GM12878 (cell line): ENCODE data around the gene ARHGAP15. TPM values are rescaled to one million over a fixed set of nuclear protein-coding genes. Genes with fewer than 3 reads are reported as not detected.

Source experiments
- ATAC-seq: fragments of 200-7000 bp; cut with Tn5 transposase; 3 replicates; pipeline ENCODE4 v1.9.1; 2020; ENCODE audit warnings: mild to moderate bottlenecking, moderate library complexity
- BruUV-seq: library from RNA; stranded (reverse); fragments of 400-500 nt; replicated peaks from 2 replicates; lab custom pipeline; 2021; lab: Mats Ljungman, UMichigan
- CTCF ChIA-PET: fragments of 300-600 bp; sonication (Branson Sonifier 250); formaldehyde crosslinking; extraction: SDS; loops from one replicate; lab custom pipeline; 2021; ENCODE audit warnings: inconsistent platforms; lab: Yijun Ruan, JAX
- POLR2A ChIA-PET: fragments of 350-600 bp; formaldehyde crosslinking; extraction: SDS; loops from one replicate; lab custom pipeline; 2021; ENCODE audit warnings: inconsistent platforms; lab: Charles Lee
- RAD21 ChIA-PET: fragments of 300-600 bp; sonication (Branson Sonifier 250); formaldehyde crosslinking; loops from one replicate; lab custom pipeline; 2023; ENCODE audit warnings: antibody characterized with exemption; ENCODE audit not compliant: unreplicated experiment; lab: Charles Lee
- SMC1A ChIA-PET: fragments of 300-600 bp; sonication (Branson Sonifier 250); formaldehyde crosslinking; loops from one replicate; lab custom pipeline; 2023; ENCODE audit not compliant: unreplicated experiment, uncharacterized antibody; lab: Charles Lee
- DNase-seq: peaks from one replicate; pipeline ENCODE4 v3.0.0-alpha.2; 2011; ENCODE audit warnings: low read depth, low spot score
- FAIRE-seq: peaks from 3 replicates; lab custom pipeline; 2011; peaks lifted over from hg19 to GRCh38; lab: Jason Lieb, UNC
- H2AFZ ChIP-seq: 2 replicates; pipeline ENCODE4 v1.6.0; 2011; ENCODE audit warnings: low read depth, low read length, control low read depth; ENCODE audit not compliant: control insufficient read depth
- H3K27ac ChIP-seq: 2 replicates; pipeline ENCODE4 v1.5.1; 2011; ENCODE audit warnings: control low read depth; ENCODE audit not compliant: control insufficient read depth, insufficient read depth
- H3K27me3 ChIP-seq, 2 experiments: replicated peaks in 1 of 2; 2 replicates each; pipeline versions ENCODE4 v1.6.0 to v1.6.1; 2011; ENCODE audit warnings: low read length in 1 of 2; ENCODE audit not compliant: control insufficient read depth in 2 of 2, insufficient read depth in 2 of 2
- H3K36me3 ChIP-seq, 2 experiments: 2 replicates each; pipeline ENCODE4 v1.5.1; 2011; ENCODE audit warnings: low read length in 1 of 2; ENCODE audit not compliant: control insufficient read depth in 2 of 2, insufficient read depth in 2 of 2
- H3K4me1 ChIP-seq: 2 replicates; pipeline ENCODE4 v1.6.1; 2011; ENCODE audit warnings: mild to moderate bottlenecking, low read length, moderate library complexity, mixed read lengths; ENCODE audit not compliant: control insufficient read depth, insufficient read depth
- H3K4me2 ChIP-seq: 2 replicates; pipeline ENCODE4 v1.6.0; 2011; ENCODE audit warnings: control low read depth; ENCODE audit not compliant: control insufficient read depth, insufficient read depth
- H3K4me3 ChIP-seq: fragments of 200-600 bp; sonication (generic); 2 replicates; pipeline ENCODE4 v1.5.1; 2016
- H3K79me2 ChIP-seq: 2 replicates; pipeline ENCODE4 v1.6.0; 2011; ENCODE audit warnings: low read length; ENCODE audit not compliant: control insufficient read depth, insufficient read depth
- H3K9ac ChIP-seq: 2 replicates; pipeline ENCODE4 v1.8.0; 2011; ENCODE audit warnings: low read length, control low read depth, mixed read lengths; ENCODE audit not compliant: control insufficient read depth, insufficient read depth
- H3K9me3 ChIP-seq: replicated peaks from 3 replicates; pipeline ENCODE4 v1.5.1; 2011; ENCODE audit warnings: mild to moderate bottlenecking, low read length; ENCODE audit not compliant: control insufficient read depth, insufficient read depth
- H4K20me1 ChIP-seq: 2 replicates; pipeline ENCODE4 v1.6.0; 2011; ENCODE audit not compliant: control insufficient read depth, insufficient read depth
- BHLHE40 ChIP-seq, 2 experiments: fragments of 450-650 bp in 1 of 2; IDR thresholded peaks; 2 replicates each; pipeline ENCODE4 v1.6.1; 2011 to 2017; ENCODE audit warnings: low read depth in 2 of 2, borderline replicate concordance in 1 of 2, improper control_type of control experiment in 1 of 2, low read length in 1 of 2, mild to moderate bottlenecking in 1 of 2
- FOXM1 ChIP-seq: IDR thresholded peaks from 2 replicates; pipeline ENCODE4 v1.6.1; 2012; ENCODE audit warnings: low read depth, mild to moderate bottlenecking, inconsistent platforms, low read length, moderate library complexity
- JUND ChIP-seq: IDR thresholded peaks from 2 replicates; pipeline ENCODE4 v1.6.1; 2012; ENCODE audit warnings: low read depth, mild to moderate bottlenecking, low read length, improper control_type of control experiment, moderate library complexity
- RAD21 ChIP-seq: IDR thresholded peaks from 2 replicates; pipeline ENCODE4 v1.6.1; 2011; ENCODE audit warnings: mild to moderate bottlenecking, low read depth, low read length, moderate library complexity; ENCODE audit not compliant: insufficient read depth
- SMC3 ChIP-seq: IDR thresholded peaks from 2 replicates; pipeline ENCODE4 v1.6.1; 2011; ENCODE audit warnings: low read length, improper control_type of control experiment, borderline replicate concordance
- STAT3 ChIP-seq: IDR thresholded peaks from 2 replicates; pipeline ENCODE4 v1.6.1; 2011; ENCODE audit warnings: low read depth, low read length, improper control_type of control experiment
- YY1 ChIP-seq: IDR thresholded peaks from 2 replicates; pipeline ENCODE4 v1.6.1; 2011; ENCODE audit warnings: low read depth, mild to moderate bottlenecking, low read length
- WGBS: methylation state at CpG from one replicate; pipeline ENCODE4 v1.1.6; 2016; ENCODE audit warnings: low lambda C conversion rate; ENCODE audit not compliant: insufficient replicate concordance, insufficient coverage; ENCODE audit errors: missing lambda C conversion rate; 5-methylcytosine and 5-hydroxymethylcytosine counted together
- in situ Hi-C: fragments of 300-500 bp; cut with MboI; formaldehyde crosslinking; loops from 9 replicates; pipeline ENCODE4 v1.14.3; 2018; ENCODE audit warnings: mixed read lengths
- intact Hi-C: fragments of 100-400 bp; cut with micrococcal nuclease; formaldehyde crosslinking; loops from one replicate; pipeline ENCODE4 v1.14.2; 2022; ENCODE audit not compliant: unreplicated experiment
- polyA plus RNA-seq, 11 experiments: library from polyadenylated mRNA; depleted of rRNA in 4 of 11; unstranded in 6 of 11; stranded (reverse) in 5 of 11; fragments of >200 nt; fragmentation: Nextera tagmentation in 4 of 11; fragmentation: Illumina TruSeq in 1 of 11; extraction: Ambion mirVana in 4 of 11; extraction: Trizol in 1 of 11; gene quantifications; 1 replicate in 1 of 11; 2 replicates in 10 of 11; pipeline versions ENCODE4 v1.2.1 to v1.2.3, GENCODE V29; 2011 to 2016; ENCODE audit warnings: inconsistent platforms in 2 of 11, missing spikeins in 2 of 11, low read depth in 1 of 11
- total RNA-seq, 4 experiments: library from RNA; depleted of rRNA in 3 of 4; stranded (reverse); fragments of >200 nt in 3 of 4; fragmentation: Illumina TruSeq in 1 of 4; extraction: Trizol in 1 of 4; gene quantifications; 2 replicates each; pipeline versions ENCODE4 v1.2.1 to v1.2.3, GENCODE V29; 2013 to 2021
- TF ChIP-seq, protein P1 (sequence below), 3 experiments: IDR thresholded peaks in 2 of 3; conservative IDR thresholded peaks in 1 of 3; 2 replicates each; pipeline ENCODE4 v1.5.1; 2011; ENCODE audit warnings: low read depth in 3 of 3, low read length in 3 of 3, mild to moderate bottlenecking in 3 of 3, control low read depth in 2 of 3, moderate library complexity in 2 of 3, inconsistent platforms in 1 of 3, mixed read lengths in 1 of 3; ENCODE audit not compliant: control insufficient read depth in 2 of 3, insufficient read depth in 1 of 3; ENCODE audit errors: extremely low read depth in 1 of 3

Gene ARHGAP15
- total and polyA plus RNA-seq, 10 of the 15 experiments (the other 5 are each of a cell fraction or from before 2014, with no cell fraction given), result 38.0 to 92.6 (median 66.7) TPM

DNA sequence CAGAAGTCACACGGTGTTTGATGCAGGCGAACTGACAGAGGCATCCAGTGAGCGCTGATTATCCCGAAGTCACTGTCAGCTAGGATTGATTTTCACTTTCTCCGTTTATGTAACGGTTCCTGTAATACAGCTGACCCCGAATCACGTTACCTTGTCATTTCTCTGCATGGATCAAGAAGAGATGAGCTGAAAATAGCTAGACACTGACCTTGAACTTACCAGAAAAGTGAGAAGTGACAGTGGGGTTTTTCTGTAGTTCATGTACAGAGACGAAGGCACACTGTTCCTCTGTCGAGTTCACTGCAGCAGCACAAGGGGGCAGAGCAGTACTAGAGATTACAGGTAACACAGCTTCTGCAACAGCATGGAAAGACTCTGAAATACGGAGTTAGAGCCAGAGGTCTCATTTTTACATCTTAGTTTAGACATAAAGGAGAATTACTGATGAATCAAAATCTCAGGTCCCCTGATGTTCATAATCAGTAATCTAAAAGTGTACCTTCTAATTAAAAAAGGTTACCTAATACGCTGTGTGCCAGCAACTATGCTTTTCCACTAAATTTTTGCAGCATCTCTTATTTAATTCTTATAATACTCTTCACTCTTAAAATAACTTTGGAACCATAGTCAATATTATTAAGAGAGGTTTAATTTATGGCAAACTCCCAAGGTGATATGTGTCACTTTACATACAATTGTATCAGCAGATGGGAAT, 33.1 kb downstream of the ARHGAP15 start:
- no peak overlapping the region for H3K4me3 ChIP-seq
- H3K27ac ChIP-seq, result no peak overlapping the region
- H3K9me3 ChIP-seq, result no peaks in the 10 kb centered on the region
- H2AFZ ChIP-seq, result no peak overlapping the region
- no peak overlapping the region for H3K9ac ChIP-seq
- SMC1A ChIA-PET, result interaction anchor here (0.7 to 9.1 kb wide), 23 partner anchors 9 to 129 kb away, joined by 3 to 110 read pairs (median 3); partner anchors contain the start of gene ARHGAP15
- peaks cover 0 to 14% of the 10 kb centered on the region in 2 experiments; a peak in 3 of 4 replicates for H3K36me3 ChIP-seq
- H3K4me1 ChIP-seq, result peaks cover 6% of the 10 kb centered on the region
- DNase-seq (no peak), ATAC-seq (peak; percentile 96), FAIRE-seq (peak; percentile 86)
- RAD21 ChIA-PET, result interaction anchor here (0.9 to 5.1 kb wide), 13 partner anchors 10 to 128 kb away, joined by 3 to 43 read pairs (median 5); partner anchors contain the start of gene ARHGAP15
- H3K27me3 ChIP-seq, result no peaks in the 10 kb centered on the region
- no TSS peak for BruUV-seq
- H4K20me1 ChIP-seq, result 0 out of 2 replicates have a peak, but pooled peaks cover 3% of the 10 kb centered on the region
- CTCF ChIA-PET, result interaction anchor here (0.5 to 8.8 kb wide), 29 partner anchors 8 to 224 kb away, joined by 3 to 83 read pairs (median 5); partner anchors contain the start of gene ARHGAP15
- H3K4me2 ChIP-seq, result no peak overlapping the region
- WGBS, result 47% methylated on average over 12 of the region's 12 CpGs
- POLR2A ChIA-PET, result interaction anchor here (0.5 to 0.8 kb wide), 2 partner anchors 30 to 91 kb away, joined by 3 read pairs; no protein-coding TSS in a partner anchor
- intact Hi-C loops (loop anchor here (1.0 to 5.0 kb wide), 3 partner anchors 50 to 97 kb away; no protein-coding TSS in a partner anchor), in situ Hi-C loops (no loop called here)
- peaks cover 11% of the 10 kb centered on the region for H3K79me2 ChIP-seq
- TF ChIP-seq, protein P1, sequence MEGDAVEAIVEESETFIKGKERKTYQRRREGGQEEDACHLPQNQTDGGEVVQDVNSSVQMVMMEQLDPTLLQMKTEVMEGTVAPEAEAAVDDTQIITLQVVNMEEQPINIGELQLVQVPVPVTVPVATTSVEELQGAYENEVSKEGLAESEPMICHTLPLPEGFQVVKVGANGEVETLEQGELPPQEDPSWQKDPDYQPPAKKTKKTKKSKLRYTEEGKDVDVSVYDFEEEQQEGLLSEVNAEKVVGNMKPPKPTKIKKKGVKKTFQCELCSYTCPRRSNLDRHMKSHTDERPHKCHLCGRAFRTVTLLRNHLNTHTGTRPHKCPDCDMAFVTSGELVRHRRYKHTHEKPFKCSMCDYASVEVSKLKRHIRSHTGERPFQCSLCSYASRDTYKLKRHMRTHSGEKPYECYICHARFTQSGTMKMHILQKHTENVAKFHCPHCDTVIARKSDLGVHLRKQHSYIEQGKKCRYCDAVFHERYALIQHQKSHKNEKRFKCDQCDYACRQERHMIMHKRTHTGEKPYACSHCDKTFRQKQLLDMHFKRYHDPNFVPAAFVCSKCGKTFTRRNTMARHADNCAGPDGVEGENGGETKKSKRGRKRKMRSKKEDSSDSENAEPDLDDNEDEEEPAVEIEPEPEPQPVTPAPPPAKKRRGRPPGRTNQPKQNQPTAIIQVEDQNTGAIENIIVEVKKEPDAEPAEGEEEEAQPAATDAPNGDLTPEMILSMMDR (IDR thresholded peaks at IDR 0.05 in 2 of 3, conservative IDR thresholded peaks at IDR 0.05 in 1 of 3; ENCODE audit: control insufficient read depth in 2 of 3, extremely low read depth in 1 of 3, insufficient read depth in 1 of 3, low read depth in 3 of 3, low read length in 3 of 3), result peak; percentile 70 to 77 (median 73); a peak in 5 of 6 replicates
- TF ChIP-seq YY1, result peak; percentile 60
- peak; percentile 18; the same call in 1 of the 2 replicates for TF ChIP-seq FOXM1
- TF ChIP-seq BHLHE40 (IDR thresholded peaks at IDR 0.05; ENCODE audit: borderline replicate concordance in 1 of 2, low read depth in 2 of 2, low read length in 1 of 2), result 0 out of 4 replicates have a peak, but pooled peaks of 1 of the 2 experiments have one; percentile 13
- TF ChIP-seq STAT3, result no peak
- TF ChIP-seq SMC3, result peak; percentile 79; the same call in 1 of the 2 replicates
- TF ChIP-seq RAD21, result peak; percentile 96
- TF ChIP-seq JUND, result no peak
